HG03442 (cell line): ENCODE measurements around the gene IP6K2.
"Not testable (repeated sequence)": the region's sequence is repeated elsewhere in the genome, so short reads cannot be mapped to it uniquely, and the experiment has no call there.

ENCODE experiments used
- ATAC-seq: cut with Tn5 transposase; IDR thresholded peaks from one replicate; pipeline ENCODE4 v1.9.1; 2021; ENCODE audit warnings: mild to moderate bottlenecking, moderate library complexity; ENCODE audit not compliant: unreplicated experiment

Gene IP6K2

DNA sequence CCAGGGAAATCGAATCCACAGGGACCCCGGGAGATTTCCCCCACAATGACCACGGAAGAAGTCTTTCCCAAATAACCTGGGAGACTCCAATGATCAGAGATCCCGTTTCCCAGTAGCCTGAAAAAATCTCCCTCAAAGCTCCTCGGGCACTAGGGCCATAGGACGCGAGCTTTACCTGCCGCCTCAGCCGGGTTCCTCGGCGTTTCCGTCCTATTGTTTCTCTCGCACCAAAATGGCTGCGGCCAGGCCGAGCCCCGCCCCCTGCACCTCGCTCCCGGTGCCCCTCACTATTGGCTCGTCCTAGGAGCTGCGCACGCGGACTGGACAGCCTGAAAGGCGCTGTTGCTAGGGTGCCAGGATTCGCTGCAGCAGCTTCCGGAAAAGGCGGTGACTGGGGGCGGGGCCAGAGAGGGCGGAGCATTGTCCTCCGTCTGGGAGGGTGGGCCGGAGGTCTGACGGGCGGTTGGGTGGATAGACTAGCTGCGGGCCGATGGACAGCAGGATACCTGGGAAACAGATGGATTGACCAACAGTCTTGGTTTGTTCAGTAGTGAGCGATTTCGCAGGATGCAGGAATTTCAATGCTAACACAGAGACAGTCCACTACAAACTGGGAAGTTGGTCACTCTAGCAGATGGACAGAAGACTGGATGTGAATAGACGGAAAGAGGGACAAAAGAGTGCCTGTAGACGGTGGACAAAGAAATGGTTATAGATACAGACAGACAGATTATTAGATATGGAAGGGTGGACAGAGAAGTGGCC is at the start of gene IP6K2:
IP6K2 (minus strand) TSS at position 240 of the 765 bp plus-strand sequence. CDS start 21,930 bp downstream, outside the sequence.
- peak; percentile 96 for ATAC-seq

DNA sequence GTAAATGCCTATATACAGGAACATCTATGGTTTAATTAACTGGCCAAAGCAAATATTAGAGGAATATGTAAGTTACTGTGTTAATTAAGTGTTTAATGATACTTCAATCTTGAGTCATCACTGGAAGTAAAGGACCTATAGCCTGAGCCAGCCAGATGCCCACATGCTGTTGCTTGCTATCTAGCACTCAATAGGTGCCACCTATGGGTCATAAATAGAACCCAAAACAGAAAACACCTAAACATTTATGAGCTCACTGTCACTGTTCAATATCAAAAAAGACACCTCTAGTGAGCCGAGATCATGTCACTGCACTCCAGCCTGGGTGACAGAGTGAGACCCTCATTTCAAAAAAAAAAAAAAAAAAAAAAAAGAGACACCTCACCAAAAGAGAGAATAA is 48.4 kb upstream of the IP6K2 start:
- no peak for ATAC-seq

- ATAC-seq = no peak
Observed at GRCh38 chr3:48762816-48763215, 45.8 kb upstream of the IP6K2 start.

DNA sequence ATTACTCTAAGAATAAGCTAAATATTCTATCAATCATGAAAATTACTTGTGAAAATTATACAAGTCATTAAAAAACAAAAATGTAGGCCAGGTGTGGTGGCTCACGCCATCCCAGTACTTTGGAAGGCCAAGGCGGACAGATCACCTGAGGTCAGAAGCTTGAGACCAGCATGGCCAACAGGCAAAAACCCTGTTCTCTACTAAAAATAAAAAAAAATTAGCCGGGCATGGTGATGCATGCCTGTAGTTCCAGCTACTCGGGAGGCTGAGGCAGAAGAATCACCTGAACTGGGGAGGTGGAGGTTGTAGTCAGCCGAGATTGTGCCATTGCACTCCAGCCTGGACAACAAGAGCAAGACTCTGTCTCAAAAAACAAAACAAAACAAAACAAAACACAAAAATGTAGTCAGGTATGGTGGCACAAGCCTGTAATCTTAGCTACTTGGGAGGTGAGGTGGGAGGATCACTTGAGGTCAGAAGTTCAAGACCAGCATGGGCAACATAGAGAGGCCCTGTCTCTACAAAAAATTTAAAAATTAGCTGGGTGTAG is 43.0 kb upstream of the IP6K2 start:
- ATAC-seq = not testable (repeated sequence)

DNA sequence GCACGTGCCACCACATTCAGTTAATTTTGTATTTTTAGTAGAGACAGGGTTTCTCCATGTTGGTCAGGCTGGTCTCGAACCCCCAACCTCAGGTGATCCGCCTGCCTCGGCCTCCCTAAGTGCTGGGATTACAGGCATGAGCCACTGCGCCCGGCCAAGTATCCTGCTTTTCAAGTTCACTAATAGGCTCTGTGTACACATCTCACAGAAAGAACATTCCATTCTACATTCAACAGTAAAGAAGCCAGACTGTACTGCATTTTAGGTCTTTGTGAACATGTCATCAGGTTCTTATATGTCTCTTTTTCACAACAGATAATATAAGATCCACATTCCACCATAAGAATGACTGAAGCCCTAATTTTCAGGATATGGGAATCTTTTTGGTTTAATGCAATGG is 42.5 kb upstream of the IP6K2 start:
- not testable (repeated sequence) for ATAC-seq

DNA sequence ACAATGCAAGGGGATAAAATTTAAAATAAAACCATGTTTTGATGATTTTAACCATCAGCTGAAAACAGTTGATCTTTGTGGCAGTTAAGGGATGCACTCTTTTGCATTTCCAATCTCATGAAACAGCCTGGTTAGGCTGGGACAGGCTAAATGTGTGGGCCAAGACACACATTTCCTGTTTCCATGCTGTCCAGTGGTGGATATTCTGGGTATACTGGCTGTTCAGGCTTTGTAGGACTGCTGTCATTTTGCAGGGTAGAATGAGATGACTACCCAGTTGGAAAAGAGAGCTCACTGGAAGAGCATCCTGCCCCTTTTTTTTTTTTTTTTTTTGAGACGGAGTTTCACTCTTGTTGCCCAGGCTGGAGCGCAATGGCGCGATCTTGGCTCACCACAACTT is 42.0 kb upstream of the IP6K2 start:
- ATAC-seq = no peak

- ATAC-seq = no peak
Observed at GRCh38 chr3:48756640-48757039, 39.6 kb upstream of the IP6K2 start.

DNA sequence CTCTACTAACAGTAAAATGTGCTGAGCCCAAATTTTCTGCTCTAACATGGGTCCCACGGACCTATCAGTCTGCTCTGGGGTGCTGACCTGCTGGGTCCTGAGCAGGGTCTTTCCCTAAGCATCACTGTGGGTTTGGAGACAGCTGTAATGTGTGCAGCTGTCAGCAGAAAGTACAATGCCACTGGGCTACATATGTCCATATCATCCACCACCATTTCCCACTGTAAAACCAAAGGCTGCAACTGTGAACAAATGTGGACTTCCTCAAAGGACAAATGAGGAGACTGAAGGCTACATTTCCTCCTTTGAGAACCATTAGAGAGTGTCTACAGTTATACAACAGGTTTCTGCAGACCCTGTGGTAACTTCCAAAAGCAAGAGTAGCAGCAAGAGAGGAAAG is 33.8 kb upstream of the IP6K2 start:
- no peak for ATAC-seq

- ATAC-seq = no peak
Observed at GRCh38 chr3:48748754-48749153, 31.7 kb upstream of the IP6K2 start.

- ATAC-seq = no peak
Observed at GRCh38 chr3:48747706-48748105, 30.7 kb upstream of the IP6K2 start.

- ATAC-seq = no peak
Observed at GRCh38 chr3:48747015-48747615, 30.1 kb upstream of the IP6K2 start.

GRCh38 chr3:48743773-48744172 is 26.8 kb upstream of the IP6K2 start:
- ATAC-seq = no peak

- not testable (repeated sequence) for ATAC-seq
Observed at GRCh38 chr3:48741226-48741625, 24.2 kb upstream of the IP6K2 start.

- ATAC-seq = peak; percentile 68
Observed at GRCh38 chr3:48739955-48740823, 23.2 kb upstream of the IP6K2 start.

- ATAC-seq = no peak
Observed at GRCh38 chr3:48739617-48739954, 22.6 kb upstream of the IP6K2 start.

DNA sequence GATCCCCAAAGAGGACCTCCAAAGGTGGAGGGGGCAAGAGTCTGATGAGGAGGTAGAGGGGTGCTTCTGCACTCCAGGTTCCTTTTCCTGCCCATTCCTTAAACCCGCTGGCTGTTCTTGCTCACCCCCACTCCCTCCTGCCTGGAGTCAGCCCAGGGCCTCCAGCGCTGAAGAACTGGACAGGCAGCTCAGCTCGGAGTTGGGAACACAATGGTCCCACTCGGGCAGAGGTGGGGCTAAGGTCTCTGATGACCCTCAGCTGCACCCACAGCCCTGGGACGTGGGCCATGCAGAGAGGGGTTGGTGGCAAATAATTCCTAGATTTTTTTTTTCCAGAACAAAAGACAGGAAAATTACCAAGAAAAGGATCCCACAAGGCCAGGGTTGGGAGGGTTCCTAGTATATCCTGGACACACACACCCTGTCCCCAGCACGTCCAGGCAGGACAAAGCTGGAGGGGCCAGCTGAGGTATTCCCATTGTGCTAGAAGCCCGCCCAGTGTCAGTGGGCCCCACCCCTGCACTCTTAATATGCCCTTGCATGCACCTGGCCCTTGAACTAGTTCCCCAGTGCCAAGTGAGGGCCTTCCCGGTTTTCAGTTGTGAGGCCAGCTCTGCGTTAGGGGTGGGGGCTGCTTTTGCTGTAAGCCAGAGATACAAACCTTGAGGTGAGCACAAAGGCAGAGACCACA is 22.1 kb upstream of the IP6K2 start:
- ATAC-seq = no peak

- ATAC-seq = no peak
Observed at GRCh38 chr3:48738144-48738536, 21.1 kb upstream of the IP6K2 start.

DNA sequence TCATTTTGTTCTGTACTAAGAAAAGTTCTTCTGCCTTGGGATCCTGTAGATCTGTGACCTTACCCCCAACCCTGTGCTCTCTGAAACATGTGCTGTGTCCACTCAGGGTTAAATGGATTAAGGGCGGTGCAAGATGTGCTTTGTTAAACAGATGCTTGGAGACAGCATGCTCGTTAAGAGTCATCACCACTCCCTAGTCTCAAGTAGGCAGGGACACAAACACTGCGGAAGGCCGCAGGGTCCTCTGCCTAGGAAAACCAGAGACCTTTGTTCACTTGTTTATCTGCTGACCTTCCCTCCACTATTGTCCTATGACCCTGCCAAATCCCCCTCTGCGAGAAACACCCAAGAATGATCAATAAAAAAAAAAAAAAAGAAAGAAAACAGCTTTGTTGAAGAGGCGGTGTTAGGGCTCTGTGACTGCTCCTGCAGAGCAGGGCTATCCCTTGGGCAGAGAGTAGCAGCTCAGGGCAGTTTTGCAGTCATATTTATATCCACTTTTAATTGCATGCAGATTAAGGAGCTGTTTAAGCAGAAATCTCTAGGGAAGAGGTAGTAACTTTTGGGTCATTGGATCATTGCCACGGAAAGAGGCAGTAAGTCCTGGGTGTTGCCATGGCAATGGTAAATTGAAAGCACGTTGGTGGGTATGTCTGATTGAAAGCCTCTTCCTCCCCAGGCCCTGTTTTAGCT is 18.2 kb upstream of the IP6K2 start:
- ATAC-seq = not testable (repeated sequence)

GRCh38 chr3:48734541-48734940 is 17.5 kb upstream of the IP6K2 start:
- not testable (repeated sequence) for ATAC-seq
